ENCODE results near the gene ZNF30.
A peak's percentile ranks its signal among the peaks of the same experiment; 100 is the strongest.
"Not testable (repeated sequence)": the region's sequence is repeated elsewhere in the genome, so short reads cannot be mapped to it uniquely, and the experiment has no call there.

The ZNF30 gene

DNA sequence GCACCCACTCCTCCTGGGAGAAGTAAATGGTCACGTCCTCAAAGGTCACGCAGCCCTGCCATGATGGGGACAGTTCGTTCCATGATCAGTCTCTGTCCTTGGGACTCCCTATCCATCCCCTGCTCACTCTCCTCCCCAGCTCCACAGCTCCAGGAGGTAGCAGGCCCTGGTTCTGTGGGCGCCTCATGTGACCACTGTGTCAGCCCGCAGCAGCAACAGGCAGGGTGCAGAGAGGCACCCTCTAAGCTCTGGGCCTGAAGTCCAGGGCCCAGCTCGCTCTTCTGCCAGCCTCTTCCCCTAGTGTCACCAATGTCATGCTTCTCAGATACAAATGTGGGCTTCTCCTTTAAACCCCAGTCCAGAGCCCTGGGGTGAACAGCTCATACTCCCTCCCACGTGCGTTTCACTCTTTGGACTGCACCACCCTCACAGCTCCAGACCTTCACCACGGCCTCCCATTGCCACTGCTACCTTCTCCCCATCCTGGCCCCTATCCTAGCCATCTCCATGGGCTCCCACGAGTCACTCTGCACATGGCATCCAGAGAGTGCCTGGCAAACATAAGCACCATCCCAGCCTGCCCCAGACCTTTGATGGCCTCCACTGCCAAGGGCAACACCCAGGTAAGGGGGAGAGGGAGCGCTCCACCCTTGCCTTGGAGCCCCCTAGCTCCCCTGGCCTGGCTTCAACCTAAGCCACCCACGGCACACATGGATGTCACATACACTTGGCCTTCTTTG, 34.4 kb downstream of the ZNF30 start:
- DNase-seq, result no peak

DNA sequence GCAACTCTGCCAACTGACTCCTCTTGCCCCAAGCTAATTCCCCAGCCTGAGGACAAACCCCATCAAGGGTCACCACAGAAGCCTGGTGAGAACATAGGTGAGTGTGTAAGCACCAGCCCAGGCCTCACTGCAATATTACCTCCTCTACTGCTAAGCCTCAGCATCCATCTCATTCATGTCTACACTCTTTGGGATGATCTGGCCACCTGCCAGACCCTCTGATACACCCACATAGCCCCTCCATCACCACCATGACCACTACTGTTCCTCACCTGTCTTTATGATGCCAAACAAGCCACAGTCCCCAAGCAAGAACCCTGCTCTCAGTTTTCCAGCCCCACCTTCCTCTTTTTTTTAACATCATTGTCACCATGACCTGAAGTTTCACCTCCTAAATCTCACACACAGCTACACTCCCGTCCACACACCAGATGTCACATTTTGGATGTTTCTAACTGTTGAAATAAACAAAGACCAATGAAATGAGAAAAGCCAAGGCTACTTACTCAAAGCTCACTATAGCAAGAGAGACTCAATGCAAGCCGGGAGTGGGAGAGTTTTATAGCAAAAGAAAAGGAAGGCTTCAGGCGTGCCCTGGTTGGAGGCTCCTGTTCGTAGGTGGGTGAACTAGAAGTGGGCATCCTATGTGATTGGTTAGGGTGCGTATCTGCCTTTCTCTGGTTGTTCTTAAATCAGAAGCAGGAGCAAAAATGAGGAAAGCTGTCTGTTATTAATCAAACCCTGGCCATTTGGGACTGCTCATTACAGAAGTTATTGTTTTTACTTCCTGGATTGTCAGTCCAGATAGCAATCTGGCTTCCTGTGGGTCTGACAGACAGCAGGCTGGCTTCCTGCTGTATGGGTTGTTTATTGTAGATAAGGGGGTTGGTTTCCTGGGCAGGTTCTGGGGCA, 35.3 kb downstream of the ZNF30 start:
- peak; percentile 66 for DNase-seq

DNA sequence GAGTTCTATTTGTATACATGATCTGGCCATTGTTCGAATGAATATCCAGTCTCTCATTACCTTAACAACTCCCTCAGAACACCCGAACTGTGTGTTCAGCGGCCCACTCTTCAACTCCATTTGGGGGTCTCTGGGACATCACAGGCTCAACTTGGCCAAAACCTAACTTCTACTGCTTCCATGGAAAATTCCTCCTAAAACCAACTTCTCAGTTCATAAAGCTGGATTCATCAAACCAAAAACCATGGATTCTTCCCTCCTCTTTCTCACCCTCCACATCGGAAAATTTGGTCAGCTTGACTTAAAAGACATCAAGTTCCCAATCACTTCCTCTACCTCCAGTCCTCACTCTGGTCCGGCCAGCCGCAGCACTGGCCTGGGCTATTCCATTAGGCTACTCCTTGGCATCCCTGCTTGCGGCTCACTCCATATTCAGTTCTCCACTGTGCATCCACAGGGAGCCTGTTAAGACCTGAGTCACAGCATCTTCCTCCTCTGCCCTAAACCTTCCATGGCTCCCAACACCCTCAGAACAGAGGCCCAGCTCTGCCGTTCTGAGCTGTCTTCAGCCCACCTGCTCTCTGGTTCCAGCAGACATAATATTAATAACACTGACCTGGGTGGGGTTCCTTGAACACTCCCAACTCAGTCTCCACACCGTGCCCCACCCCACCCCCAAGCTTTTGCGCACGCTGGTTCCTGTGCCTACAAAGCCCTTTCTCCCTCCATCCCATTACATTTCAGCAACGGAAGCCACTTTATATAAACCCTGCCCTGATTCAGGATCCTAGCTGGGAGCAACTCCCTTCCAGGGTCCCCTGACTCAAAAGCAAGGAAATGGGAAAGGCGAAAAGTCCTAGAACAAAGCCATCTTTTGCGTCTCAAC, 36.2 kb downstream of the ZNF30 start:
- DNase-seq, result no peak

GRCh38 chr19:34963573-34964406, 37.1 kb downstream of the ZNF30 start, which contains the start of gene ZNF792:
Gene ZNF792 (minus strand): TSS chr19:34964229. CDS start chr19:34963662, 567 bp downstream.
- peak; percentile 44 for DNase-seq

DNA sequence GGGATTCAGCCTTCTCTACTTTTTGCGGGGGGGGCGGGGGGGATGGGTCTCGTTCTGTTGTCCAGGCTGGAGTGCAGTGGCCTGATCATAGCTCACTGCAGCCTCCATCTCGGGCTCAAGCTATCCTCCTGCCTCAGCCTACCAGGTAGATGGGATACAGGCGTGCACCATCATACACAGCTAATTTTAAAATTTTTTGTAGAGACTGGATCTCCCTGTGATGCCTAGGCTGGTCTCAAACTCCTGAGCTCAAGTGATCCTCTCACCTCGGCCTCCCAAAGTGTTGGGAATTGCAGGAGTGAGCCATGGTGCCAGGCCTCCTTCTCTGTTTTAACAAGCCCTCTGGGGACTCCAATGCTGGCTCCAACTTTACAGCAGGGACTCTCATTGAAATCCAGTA, 37.9 kb downstream of the ZNF30 start:
- no peak for DNase-seq

- not testable (repeated sequence) for DNase-seq
Observed at GRCh38 chr19:34965505-34965904, 38.8 kb downstream of the ZNF30 start.

DNA sequence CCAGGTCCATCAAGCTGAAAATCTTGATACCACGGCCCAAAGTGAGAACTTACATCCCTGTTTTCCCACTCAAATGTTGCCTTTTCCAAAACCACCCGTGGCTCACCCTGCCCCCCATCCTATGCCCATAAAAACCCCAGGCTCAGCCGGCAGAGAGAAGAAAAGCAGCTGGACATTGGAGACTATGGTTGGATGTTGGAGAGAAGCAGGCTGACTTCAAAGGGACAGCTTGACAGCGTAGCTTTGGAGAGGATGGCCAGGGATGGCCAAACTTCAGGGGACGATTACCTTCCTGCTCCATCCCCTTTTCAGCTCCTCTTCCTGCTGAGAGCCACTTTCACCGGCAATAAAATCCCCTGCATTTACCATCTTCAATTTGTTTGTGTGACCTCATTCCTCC, 40.8 kb downstream of the ZNF30 start:
- no peak for DNase-seq

GRCh38 chr19:34969721-34970120, 43.0 kb downstream of the ZNF30 start:
- DNase-seq, result no peak

DNA sequence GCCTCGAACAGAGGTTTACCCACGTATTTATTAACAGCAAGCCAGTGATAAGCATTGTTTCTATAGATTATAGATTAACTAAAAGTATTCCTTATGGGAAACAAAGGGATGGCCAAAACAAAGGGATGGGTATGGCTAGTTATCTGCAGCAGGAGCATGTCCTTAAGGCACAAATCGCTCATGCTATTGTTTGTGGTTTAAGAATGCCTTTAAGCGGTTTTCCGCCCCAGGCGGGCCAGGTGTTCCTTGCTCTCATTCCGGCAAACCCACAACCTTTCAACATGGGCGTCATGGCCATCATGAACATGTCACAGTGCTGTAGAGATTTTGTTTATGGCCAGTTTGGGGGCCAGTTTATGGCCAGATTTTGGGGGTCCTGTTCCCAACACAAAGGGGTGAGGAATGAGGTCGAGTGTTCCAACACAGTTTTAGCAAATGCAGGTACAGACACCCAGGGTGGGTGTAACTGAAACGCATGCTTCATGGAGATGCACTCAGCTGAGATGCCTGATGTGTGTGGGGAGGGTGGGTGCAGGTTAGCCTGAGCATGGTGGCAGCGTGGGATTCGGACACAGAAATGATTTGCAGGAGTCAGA, 43.6 kb downstream of the ZNF30 start:
- DNase-seq, result not testable (repeated sequence)

DNA sequence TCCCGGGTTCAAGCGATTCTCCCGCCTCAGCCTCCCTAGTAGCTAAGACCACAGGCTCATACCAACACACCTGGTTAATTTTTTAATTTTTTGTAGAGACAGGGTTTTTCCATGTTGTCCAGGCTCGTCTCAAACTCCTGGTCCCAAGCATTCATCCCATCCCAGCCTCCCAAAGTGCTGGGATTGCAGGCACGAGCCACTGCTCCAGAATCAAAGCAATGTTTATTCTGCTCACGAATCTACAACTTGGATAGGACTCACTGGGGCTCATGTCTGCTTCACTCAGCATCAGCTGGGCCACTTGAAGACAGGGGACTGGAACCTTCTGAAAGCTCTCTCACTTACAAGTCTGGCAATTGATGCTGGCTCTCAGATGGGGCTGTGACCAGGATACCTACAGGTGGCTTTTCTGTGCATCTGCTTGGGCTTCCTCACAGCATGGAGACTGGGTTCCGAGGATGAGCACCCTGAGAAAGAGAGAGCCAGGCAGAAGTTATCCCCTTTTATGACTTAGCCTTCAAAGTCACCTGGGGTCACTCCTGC, 45.5 kb downstream of the ZNF30 start:
- DNase-seq, result no peak

DNA sequence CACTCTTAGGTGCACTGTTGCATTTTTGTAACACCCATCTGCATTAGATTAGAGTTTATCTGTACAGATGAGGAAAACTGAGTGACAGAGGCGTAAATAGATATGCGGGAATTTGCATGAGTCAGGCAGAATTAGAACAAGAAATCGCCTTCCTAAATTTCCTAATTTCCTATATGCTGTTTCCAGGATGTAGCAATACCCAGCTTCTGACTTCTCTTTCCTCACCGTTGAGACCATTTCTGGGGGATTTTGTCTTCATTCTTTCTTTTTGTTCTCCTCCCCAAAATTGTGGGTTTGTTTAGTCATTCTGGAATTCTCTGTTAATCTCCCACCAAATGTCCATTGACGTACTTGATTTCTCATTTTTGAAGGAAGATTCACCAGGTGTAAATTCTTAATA, 47.9 kb downstream of the ZNF30 start:
- DNase-seq, result no peak

DNA sequence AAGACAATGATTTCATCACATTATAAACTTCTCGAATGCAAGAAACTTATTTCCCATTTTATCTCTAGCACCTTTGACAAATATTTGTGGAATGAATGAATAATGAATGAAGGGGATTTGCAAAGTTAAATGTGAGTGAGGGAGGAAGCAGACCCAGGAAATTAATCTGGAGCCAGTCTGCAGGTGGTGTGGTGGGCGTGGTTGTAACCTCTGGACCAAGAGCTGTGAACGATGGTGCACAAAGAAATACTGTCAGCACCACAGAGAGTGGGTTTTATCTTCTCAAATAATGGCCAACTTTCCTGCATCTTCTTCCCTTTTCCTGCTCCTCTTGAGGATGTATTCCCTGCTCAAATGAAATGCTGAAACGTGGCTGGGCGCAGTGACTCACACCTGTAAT, 48.4 kb downstream of the ZNF30 start:
- no peak for DNase-seq

DNA sequence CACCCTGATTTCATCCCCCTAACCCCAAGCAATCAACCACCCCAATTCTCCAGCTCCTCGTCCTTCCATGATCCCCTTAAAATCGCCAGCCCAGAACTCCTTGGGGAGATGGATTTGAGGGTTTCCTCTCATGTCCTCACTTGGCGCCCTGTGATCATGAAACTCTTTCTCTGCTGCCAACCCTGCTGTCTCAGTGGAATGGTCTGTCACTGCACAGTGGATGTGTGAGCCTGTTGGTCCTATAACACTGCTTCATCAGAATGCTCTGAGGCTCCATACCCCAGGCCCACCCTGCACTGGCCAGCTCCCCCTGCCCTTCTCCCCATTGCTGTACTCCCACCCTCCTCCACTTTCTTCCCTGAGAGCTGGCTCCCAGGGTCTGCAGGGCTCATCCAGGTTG, 49.9 kb downstream of the ZNF30 start:
- DNase-seq, result no peak

GRCh38 chr19:34979819-34980640, 53.3 kb downstream of the ZNF30 start:
- no peak for DNase-seq

DNA sequence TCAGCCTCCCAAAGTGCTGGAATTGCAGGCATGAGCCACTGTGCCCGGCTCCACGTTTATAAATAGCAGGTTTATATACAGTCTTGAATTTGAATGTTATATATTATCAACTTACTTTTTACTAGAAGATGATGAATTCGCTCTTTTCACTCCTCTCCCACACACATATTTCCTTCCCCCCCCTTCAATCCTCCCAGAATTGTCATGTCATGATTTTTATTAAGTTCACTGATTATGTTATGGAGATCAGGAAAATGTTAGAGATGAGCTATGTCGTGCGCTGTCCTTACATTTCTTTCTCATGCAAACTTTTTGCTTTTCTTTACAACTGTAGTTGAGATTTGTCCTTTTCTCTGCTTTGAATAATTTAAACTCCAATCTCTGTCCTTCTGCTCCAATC, 55.6 kb downstream of the ZNF30 start:
- DNase-seq, result no peak

DNA sequence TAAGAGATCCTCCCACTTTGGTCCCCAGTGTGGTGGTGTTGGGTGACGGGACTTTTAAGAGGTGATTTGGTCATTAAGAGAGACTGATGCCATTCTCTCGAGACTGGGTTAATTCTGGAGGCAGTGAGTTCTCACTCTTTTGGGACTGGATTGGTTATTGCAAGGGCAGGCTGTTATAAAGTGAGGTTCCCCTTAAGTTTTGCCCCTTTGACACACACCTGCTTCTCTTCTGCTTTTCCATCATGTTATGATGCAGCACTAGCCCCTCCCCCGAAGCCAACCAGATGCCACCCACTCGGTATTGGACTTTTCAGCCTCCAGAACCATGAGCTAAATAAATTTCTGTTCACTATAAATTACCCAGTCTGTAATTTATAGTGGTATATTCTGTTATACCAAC, 57.1 kb downstream of the ZNF30 start:
- no peak for DNase-seq

DNA sequence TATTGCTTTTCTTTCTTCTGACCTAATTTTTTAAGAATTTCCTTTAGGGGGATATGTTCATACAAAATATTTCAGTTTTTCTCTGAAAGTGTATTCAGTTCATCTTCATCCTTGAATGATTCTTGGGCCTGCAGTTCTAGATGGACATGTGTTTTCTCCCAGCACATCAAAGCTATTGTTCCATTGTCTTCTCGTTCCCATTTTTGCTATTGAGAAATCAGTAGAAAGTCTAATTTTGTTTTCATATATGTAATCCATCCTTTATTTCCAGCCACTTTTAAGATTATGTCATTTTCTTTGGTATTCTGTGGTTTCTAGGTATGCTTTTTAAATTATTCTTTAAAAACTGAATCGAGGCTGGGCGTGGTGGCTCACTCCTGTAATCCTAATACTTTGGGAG, 57.6 kb downstream of the ZNF30 start:
- no peak for DNase-seq

DNA sequence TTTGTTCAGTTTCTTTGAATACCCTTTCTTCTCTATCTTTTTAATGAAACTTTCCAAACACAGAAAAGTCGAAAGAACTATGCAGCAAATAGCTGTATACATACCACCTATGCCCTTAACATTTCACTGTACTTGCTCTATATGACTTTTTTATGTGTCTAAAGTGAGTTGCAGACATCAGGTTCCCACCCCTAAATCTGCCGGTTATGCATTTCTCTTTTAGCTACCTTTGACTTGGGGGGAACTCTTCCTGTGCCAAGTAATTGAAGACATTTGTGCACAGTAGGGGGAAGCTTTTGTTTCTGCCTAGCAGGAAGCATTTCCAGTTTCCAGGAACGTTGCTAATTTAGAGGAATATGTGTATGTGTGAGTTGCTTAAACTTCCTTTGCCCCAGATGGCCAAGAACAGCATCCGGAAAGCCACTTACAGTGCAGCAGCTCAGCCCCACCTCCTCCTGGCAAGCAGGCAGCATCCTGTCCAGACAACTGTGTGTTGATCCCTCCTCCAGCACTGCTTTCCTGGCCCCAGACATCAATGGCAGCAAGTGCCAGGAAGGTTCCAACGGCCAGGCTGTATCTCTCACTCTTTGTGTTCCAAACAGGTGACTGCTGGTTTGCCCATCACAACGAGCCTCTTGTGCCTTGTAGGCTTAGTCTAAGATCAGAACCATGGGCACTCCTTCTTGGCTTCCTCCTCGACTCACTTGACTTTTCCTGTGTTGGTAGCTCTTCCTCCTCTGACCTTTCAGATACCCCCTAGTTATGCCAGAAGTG, 58.7 kb downstream of the ZNF30 start:
- DNase-seq, result no peak

DNA sequence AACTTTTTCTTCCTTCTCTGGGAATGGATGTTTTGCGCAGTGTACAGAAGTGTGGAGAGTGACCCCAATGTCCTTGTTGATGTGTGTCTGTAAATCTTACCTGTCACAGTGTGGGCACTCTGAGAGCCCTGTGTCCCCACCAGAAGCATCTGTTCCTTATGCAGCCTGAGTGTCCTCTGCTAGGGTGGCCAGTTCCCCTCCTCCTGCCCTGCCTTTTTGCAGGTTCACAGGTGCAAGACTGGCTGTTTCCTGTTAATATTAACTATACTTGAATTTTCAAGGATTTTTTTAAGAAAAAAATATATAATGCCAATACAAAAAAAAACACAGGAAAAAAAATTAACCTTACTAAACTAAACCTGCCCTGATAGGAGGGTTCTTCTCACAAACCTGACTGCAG, 61.4 kb downstream of the ZNF30 start:
- DNase-seq, result no peak

DNA sequence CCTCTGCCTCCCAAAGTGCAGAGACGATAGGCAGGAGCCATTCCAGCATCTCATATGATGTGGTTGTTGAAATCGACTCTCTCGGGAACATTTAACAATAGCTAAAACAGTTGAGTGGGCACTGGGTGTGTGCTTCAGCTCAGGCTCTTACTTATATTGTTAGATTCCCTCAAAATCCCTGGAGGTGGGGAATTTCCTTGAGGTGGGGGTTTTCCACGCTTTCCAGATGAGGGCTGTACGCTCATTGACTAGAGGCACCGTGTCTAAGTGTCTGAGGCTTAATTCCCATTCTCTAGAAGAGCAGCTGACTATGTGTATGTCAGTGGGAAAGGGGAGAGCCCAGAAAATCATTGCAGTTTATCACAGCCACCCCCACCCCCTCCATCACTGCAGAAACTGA, 62.6 kb downstream of the ZNF30 start:
- no peak for DNase-seq
